ENCODE measurements around the gene MYO6. TPM values are rescaled to one million over a fixed set of nuclear protein-coding genes. Genes with fewer than 3 reads are reported as not detected.

MYO6 gene
- total RNA-seq, 1 experiment from 2014 or later: 44.1 TPM

- no TSS peak for BruUV-seq (replicated peaks)
- Histone ChIP-seq H3K79me2 (ENCODE audit: insufficient read depth, low read length) (peaks cover 30% of the 10 kb centered on the region), H3K9ac (ENCODE audit: low read length) (no peak overlapping the region; the same call in 1 of the 2 replicates), H4K20me1 (ENCODE audit: insufficient read depth) (no peaks in the 10 kb centered on the region), H3K9me3 (ENCODE audit: control insufficient read depth in 1 of 2, insufficient read depth in 1 of 2, low read depth in 1 of 2, low read length in 2 of 2) (no peaks in the 10 kb centered on the region), H3K4me2 (ENCODE audit: low read length) (peak overlapping the region; percentile 93), H3K4me1 (ENCODE audit: control insufficient read depth in 1 of 2, insufficient read depth in 2 of 2, low read length in 2 of 2) (peaks cover 40 to 48% of the 10 kb centered on the region in 2 experiments), H3K9me2 (ENCODE audit: insufficient read depth) (no peaks in the 10 kb centered on the region), H3K27me3 (ENCODE audit: insufficient read depth, low read length) (no peaks in the 10 kb centered on the region), H3K27ac (ENCODE audit: low read depth, low read length) (peak overlapping the region; percentile 42; the same call in 1 of the 2 replicates), H2AFZ (ENCODE audit: low read depth, low read length, poor library complexity, severe bottlenecking) (peak overlapping the region; percentile 69), H3K36me3 (ENCODE audit: control insufficient read depth in 1 of 2, insufficient read depth in 2 of 2, low read length in 2 of 2) (no peaks in the 10 kb centered on the region), H3K4me3 (replicated peaks in 1 of 2; ENCODE audit: low read depth in 1 of 2, low read length in 2 of 2) (peak overlapping the region in 1 of 2 experiments; percentile 89; a peak in 1 of 4 replicates)
- RAD21 ChIA-PET (ENCODE audit: low non-redundant PET in 1 of 2, low total read pairs in 2 of 2, uncharacterized antibody in 2 of 2, unreplicated experiment in 2 of 2): no interaction called here
- ATAC-seq (no peak), DNase-seq (ENCODE audit: low read depth, low spot score) (no peak)
- POLR2A ChIA-PET: no interaction called here
- intact Hi-C loops (cut with micrococcal nuclease): no loop called here
- CTCF ChIA-PET: no interaction called here
- TF ChIP-seq CBX3 (IDR thresholded peaks at IDR 0.05; ENCODE audit: low read depth): 0 out of 2 replicates have a peak, but pooled peaks have one; percentile 75
- no peak for TF ChIP-seq SIN3A (IDR thresholded peaks at IDR 0.05; ENCODE audit: low read depth)
- TF ChIP-seq RAD21 (IDR thresholded peaks at IDR 0.05; ENCODE audit: low read depth): no peak
- no peak for TF ChIP-seq EZH2phosphoT487 (IDR thresholded peaks at IDR 0.05; ENCODE audit: borderline replicate concordance)
- TF ChIP-seq, protein P1, sequence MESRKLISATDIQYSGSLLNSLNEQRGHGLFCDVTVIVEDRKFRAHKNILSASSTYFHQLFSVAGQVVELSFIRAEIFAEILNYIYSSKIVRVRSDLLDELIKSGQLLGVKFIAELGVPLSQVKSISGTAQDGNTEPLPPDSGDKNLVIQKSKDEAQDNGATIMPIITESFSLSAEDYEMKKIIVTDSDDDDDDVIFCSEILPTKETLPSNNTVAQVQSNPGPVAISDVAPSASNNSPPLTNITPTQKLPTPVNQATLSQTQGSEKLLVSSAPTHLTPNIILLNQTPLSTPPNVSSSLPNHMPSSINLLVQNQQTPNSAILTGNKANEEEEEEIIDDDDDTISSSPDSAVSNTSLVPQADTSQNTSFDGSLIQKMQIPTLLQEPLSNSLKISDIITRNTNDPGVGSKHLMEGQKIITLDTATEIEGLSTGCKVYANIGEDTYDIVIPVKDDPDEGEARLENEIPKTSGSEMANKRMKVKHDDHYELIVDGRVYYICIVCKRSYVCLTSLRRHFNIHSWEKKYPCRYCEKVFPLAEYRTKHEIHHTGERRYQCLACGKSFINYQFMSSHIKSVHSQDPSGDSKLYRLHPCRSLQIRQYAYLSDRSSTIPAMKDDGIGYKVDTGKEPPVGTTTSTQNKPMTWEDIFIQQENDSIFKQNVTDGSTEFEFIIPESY (IDR thresholded peaks at IDR 0.05; ENCODE audit: extremely low read depth, insufficient replicate concordance, low read length): no peak
- TF ChIP-seq CTCF (IDR thresholded peaks at IDR 0.05 in 2 of 3, conservative IDR thresholded peaks at IDR 0.05 in 1 of 3; ENCODE audit: borderline replicate concordance in 1 of 3, insufficient read depth in 1 of 3, low read depth in 2 of 3, low read length in 2 of 3): no peak
- TF ChIP-seq CEBPB (IDR thresholded peaks at IDR 0.05; ENCODE audit: low read depth): 0 out of 2 replicates have a peak, but pooled peaks have one; percentile 28
- TF ChIP-seq EZH2 (IDR thresholded peaks at IDR 0.05): no peak
- peak; percentile 66 for TF ChIP-seq FOSL1 (IDR thresholded peaks at IDR 0.05; ENCODE audit: low read depth)
- TF ChIP-seq, protein P2, sequence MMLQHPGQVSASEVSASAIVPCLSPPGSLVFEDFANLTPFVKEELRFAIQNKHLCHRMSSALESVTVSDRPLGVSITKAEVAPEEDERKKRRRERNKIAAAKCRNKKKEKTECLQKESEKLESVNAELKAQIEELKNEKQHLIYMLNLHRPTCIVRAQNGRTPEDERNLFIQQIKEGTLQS (IDR thresholded peaks at IDR 0.05): no peak
- TF ChIP-seq ELF1 (IDR thresholded peaks at IDR 0.05; ENCODE audit: borderline replicate concordance, low read depth): no peak
- no peak for TF ChIP-seq ZNF274 (IDR thresholded peaks at IDR 0.05; ENCODE audit: low read depth, low read length)
- no peak for TF ChIP-seq POLR2A (IDR thresholded peaks at IDR 0.05; ENCODE audit: borderline replicate concordance, extremely low read depth, insufficient read depth, insufficient read length)
- no peak; the same call in none of the 2 replicates for TF ChIP-seq JUND (IDR thresholded peaks at IDR 0.05)
- TF ChIP-seq TCF7L2 (IDR thresholded peaks at IDR 0.05; ENCODE audit: borderline replicate concordance, extremely low read depth, insufficient read depth, insufficient read length): no peak
- no peak for TF ChIP-seq EGR1 (IDR thresholded peaks at IDR 0.05; ENCODE audit: low read depth)
- no peak for TF ChIP-seq YY1 (IDR thresholded peaks at IDR 0.05; ENCODE audit: extremely low read depth, insufficient replicate concordance, low read depth, low read length)
- TF ChIP-seq SP1 (IDR thresholded peaks at IDR 0.05; ENCODE audit: low read depth): peak; percentile 31
- TF ChIP-seq MAX (IDR thresholded peaks at IDR 0.05): no peak
These were observed 1.7 kb upstream of the MYO6 start for GRCh38 chr6:75747152-75747992.

Data from HCT116 (cell line).